ENCODE results near the gene PRCC. TPM values are rescaled to one million over a fixed set of nuclear protein-coding genes. Genes with fewer than 3 reads are reported as not detected.
A peak's percentile ranks its signal among the peaks of the same experiment; 100 is the strongest.

The PRCC gene
- total RNA-seq, 1 experiment from 2014 or later: 103 TPM

GRCh38 chr1:156746728-156747631, 20.4 kb upstream of the PRCC start:
- BruUV-seq (replicated peaks): no TSS peak
- Histone ChIP-seq H3F3A (ENCODE audit: low read length, unreplicated experiment) (peaks cover 19% of the 10 kb centered on the region), H2AFZ (ENCODE audit: low read length) (peak overlapping the region; percentile 56; the same call in 1 of the 2 replicates), H3K4me2 (ENCODE audit: low read length) (peak overlapping the region; percentile 100), H3K27me3 (ENCODE audit: low read length) (no peaks in the 10 kb centered on the region), H4K20me1 (ENCODE audit: low read length) (0 out of 2 replicates have a peak, but pooled peaks cover 5% of the 10 kb centered on the region), H3K36me3 (ENCODE audit: low read depth, low read length) (peaks cover 40% of the 10 kb centered on the region; the same call in 1 of the 2 replicates), H3K79me2 (ENCODE audit: low read length) (peaks cover 75% of the 10 kb centered on the region), H3K9me3 (ENCODE audit: low read length) (no peaks in the 10 kb centered on the region), H3K4me1 (ENCODE audit: insufficient read depth, low read length) (peaks cover 48% of the 10 kb centered on the region), H3K9me2 (replicated peaks; ENCODE audit: low read length) (no peaks in the 10 kb centered on the region), H3K4me3 (ENCODE audit: low read length) (peak overlapping the region; percentile 86), H3K9ac (ENCODE audit: low read length) (peak overlapping the region; percentile 99), H3K27ac (ENCODE audit: low read length) (peak overlapping the region; percentile 99)
- TF ChIP-seq EZH2 (IDR thresholded peaks at IDR 0.05; ENCODE audit: low read length, unreplicated experiment) (no peak), CTCF (conservative IDR thresholded peaks at IDR 0.05; ENCODE audit: low read depth, low read length) (peak; percentile 56)
- DNase-seq (peak; percentile 93), ATAC-seq (peak; percentile 42)
- CTCF ChIA-PET: interaction anchor here (0.5 to 1.5 kb wide), 4 partner anchors 21 to 123 kb away, joined by 3 to 9 read pairs (median 5); no protein-coding TSS in a partner anchor
- intact Hi-C loops (cut with micrococcal nuclease): no loop called here
- POLR2A ChIA-PET (ENCODE audit: unreplicated experiment): interaction anchor here (0.6 to 0.9 kb wide), 2 partner anchors 21 to 221 kb away, joined by 3 to 5 read pairs; partner anchors contain the start of gene PRCC

- no peaks in the 10 kb centered on the region for H3K27me3 ChIP-seq (ENCODE audit: low read length)
- no peak for ATAC-seq
- H3K9me2 ChIP-seq (replicated peaks; ENCODE audit: low read length): no peaks in the 10 kb centered on the region
- CTCF ChIA-PET: interaction anchor here (0.5 to 1.5 kb wide), 2 partner anchors 22 to 71 kb away, joined by 7 to 9 read pairs; no protein-coding TSS in a partner anchor
- peak overlapping the region; percentile 99 for H3K27ac ChIP-seq (ENCODE audit: low read length)
- intact Hi-C loops (cut with micrococcal nuclease): no loop called here
- DNase-seq: no peak
- peak overlapping the region; percentile 99 for H3K9ac ChIP-seq (ENCODE audit: low read length)
- 0 out of 2 replicates have a peak, but pooled peaks cover 5% of the 10 kb centered on the region for H4K20me1 ChIP-seq (ENCODE audit: low read length)
- TF ChIP-seq CTCF (conservative IDR thresholded peaks at IDR 0.05; ENCODE audit: low read depth, low read length): no peak
- no peak for TF ChIP-seq EZH2phosphoT487 (IDR thresholded peaks at IDR 0.05; ENCODE audit: borderline replicate concordance, low read length)
- H2AFZ ChIP-seq (ENCODE audit: low read length): 0 out of 2 replicates have a peak overlapping the region, but pooled peaks have one; percentile 6
- POLR2A ChIA-PET (ENCODE audit: unreplicated experiment): interaction anchor here (0.6 to 0.9 kb wide), 2 partner anchors 20 to 220 kb away, joined by 3 to 5 read pairs; partner anchors contain the start of gene PRCC
- H3K9me3 ChIP-seq (ENCODE audit: low read length): no peaks in the 10 kb centered on the region
- BruUV-seq (replicated peaks): no TSS peak
- peaks cover 31% of the 10 kb centered on the region; the same call in 1 of the 2 replicates for H3K36me3 ChIP-seq (ENCODE audit: low read depth, low read length)
- peak overlapping the region; percentile 86 for H3K4me3 ChIP-seq (ENCODE audit: low read length)
- peaks cover 11% of the 10 kb centered on the region for H3F3A ChIP-seq (ENCODE audit: low read length, unreplicated experiment)
- peaks cover 85% of the 10 kb centered on the region for H3K79me2 ChIP-seq (ENCODE audit: low read length)
- peak overlapping the region; percentile 96 for H3K4me2 ChIP-seq (ENCODE audit: low read length)
- H3K4me1 ChIP-seq (ENCODE audit: insufficient read depth, low read length): peaks cover 55% of the 10 kb centered on the region
These were observed 19.3 kb upstream of the PRCC start for GRCh38 chr1:156747742-156748669.
